Activated naive CD4-positive, alpha-beta T cell treated with anti-CD3 and anti-CD28 coated beads, Interleukin-2, amount 10 ng/mL, durations not matched to agents 7 days and 5 days (primary cell): ENCODE measurements around the gene GPR35.

Experiments used
- CTCF ChIA-PET: fragments of 350-600 bp; sonication (Branson Sonifier 250); formaldehyde crosslinking; loops from one replicate; lab custom pipeline; 2021; ENCODE audit warnings: antibody characterized with exemption; lab: Charles Lee
- DNase-seq: peaks from one replicate; pipeline ENCODE4 v3.0.0-alpha.2; 2020
- H3K27ac Mint-ChIP-seq: one replicate; pipeline ENCODE4 v1.8.0; 2021; ENCODE audit warnings: mild to moderate bottlenecking, moderate library complexity, mixed read lengths
- H3K27me3 Mint-ChIP-seq: one replicate; pipeline ENCODE4 v1.8.0; 2021; ENCODE audit warnings: mild to moderate bottlenecking, mixed read lengths
- H3K36me3 Mint-ChIP-seq: one replicate; pipeline ENCODE4 v1.8.0; 2021; ENCODE audit warnings: mixed read lengths
- H3K4me1 Mint-ChIP-seq: one replicate; pipeline ENCODE4 v1.8.0; 2021; ENCODE audit warnings: mixed read lengths
- H3K4me3 Mint-ChIP-seq: one replicate; pipeline ENCODE4 v1.8.0; 2021; ENCODE audit warnings: mild to moderate bottlenecking, moderate library complexity, mixed read lengths
- H3K9me3 Mint-ChIP-seq: one replicate; pipeline ENCODE4 v1.8.0; 2021; ENCODE audit warnings: mixed read lengths

GPR35 gene

DNA sequence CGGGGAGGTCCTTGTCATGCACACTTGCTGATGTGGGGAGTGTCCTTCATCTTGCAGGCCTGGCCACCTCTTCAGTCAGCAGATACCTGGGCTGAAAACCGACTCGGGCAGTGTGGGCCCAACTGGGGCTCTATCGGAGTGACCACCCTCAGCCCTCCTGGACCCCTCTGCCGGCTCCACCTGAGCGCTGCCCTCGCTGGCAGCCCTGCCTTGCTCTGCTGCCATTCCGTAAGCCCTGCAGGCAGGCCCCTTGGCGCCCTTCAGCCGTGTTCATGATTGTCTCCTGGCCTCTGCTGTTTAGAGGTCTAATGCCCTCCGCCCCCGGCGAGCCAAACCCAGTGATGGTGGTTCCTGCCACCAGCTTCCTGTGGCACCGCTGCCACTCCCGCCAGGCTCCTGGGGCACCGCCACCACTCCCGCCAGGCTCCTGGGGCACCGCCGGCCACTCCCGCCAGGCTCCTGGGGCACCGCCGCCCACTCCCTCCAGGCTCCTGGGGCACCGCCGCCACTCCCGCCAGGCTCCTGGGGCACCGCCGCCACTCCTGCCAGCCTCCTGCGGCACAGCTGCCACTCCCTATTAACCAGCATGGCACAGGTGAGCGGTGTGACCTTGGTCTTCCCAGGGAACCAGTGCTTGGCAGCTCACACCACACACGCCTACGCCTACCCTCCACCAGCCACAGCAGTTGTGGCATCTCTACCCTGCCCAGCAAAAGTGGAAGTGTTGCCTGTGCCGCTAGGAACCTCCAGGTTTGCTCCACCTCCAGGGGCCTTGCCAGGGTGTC is 22.8 kb upstream of the GPR35 start:
- H3K4me3 Mint-ChIP-seq, result no peak overlapping the region
- CTCF ChIA-PET, result interaction anchor here (1.0 kb wide), 1 partner anchor 14 kb away, joined by 4 read pairs; no protein-coding TSS in a partner anchor

DNA sequence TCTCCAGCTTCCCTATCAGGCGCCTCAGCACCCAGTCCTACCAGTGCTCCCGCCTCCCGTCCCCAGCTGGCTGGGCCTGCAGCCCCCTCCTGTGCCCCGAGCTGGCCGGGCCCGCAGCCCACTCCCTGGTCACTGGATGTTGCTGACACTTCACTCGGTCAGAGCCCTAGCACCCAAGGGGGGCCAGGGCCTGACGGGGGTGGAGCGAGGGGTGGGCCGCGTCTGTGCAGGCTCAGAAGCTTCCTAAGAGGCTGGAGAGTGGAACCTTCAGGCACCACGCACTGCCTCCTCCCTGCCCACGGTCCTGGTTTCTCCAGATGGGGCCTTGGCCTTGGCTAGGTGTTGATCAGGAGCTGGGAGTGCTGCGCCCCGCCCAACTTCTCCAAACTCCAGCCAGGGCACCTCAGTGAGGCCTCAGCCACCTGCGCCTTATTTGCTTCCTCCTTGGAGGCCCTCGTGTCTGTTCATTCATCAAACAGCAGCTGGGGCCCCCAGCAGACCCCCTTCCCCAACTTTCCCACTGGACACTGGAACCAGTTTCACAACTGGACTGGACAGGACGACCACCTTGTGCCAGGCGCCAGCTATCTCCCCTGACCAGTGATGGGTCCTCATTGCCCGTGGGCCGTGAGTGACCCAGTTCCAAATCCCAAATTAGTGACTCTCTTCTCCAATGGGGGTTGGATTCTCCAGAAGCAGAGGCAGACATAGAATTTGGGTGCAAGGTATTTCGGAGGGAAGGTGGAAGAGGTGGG is 22.0 kb upstream of the GPR35 start:
- peaks cover 2% of the 10 kb centered on the region for H3K36me3 Mint-ChIP-seq

More for the DNA sequence above, 22.8 kb upstream of the GPR35 start:
- Mint-ChIP-seq H3K36me3 (peaks cover 2% of the 10 kb centered on the region), H3K4me1 (no peaks in the 10 kb centered on the region), H3K9me3 (no peaks in the 10 kb centered on the region), H3K27me3 (no peaks in the 10 kb centered on the region), H3K27ac (no peak overlapping the region)
- peak; percentile 18 for DNase-seq

DNA sequence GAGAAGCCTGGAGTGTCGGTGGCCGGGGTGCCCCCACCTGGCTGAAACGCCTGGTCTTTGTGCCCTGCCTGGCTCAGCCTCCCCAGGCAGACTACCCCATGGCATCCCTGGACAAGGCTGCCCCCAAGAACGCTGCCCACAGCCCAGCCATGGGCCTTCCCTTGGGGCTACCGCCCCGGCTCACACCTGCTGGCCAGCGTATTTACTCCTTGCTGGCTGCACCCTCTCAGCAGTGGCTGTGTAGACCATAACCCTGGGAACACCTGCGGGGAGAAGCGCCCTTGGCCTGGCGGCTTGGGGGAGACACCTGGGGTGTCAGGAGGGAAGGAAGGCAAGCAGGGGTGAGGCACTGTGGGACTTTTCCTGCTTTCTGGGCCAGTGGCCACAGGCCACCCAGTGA is 21.4 kb upstream of the GPR35 start:
- Mint-ChIP-seq H3K27ac (no peak overlapping the region), H3K36me3 (peaks cover 2% of the 10 kb centered on the region), H3K4me3 (no peak overlapping the region), H3K27me3 (no peaks in the 10 kb centered on the region), H3K4me1 (no peaks in the 10 kb centered on the region), H3K9me3 (no peaks in the 10 kb centered on the region)
- DNase-seq, result peak; percentile 12
- CTCF ChIA-PET, result interaction anchor here (1.0 to 1.6 kb wide), 3 partner anchors 16 to 38 kb away, joined by 3 to 4 read pairs (median 3); no protein-coding TSS in a partner anchor

More for the DNA sequence above, 22.0 kb upstream of the GPR35 start:
- CTCF ChIA-PET, result interaction anchor here (1.0 to 1.6 kb wide), 2 partner anchors 15 to 38 kb away, joined by 3 to 4 read pairs; no protein-coding TSS in a partner anchor
- H3K9me3 Mint-ChIP-seq, result no peaks in the 10 kb centered on the region
- H3K4me1 Mint-ChIP-seq, result no peaks in the 10 kb centered on the region
- DNase-seq, result peak; percentile 14
- H3K27ac Mint-ChIP-seq, result no peak overlapping the region
- no peak overlapping the region for H3K4me3 Mint-ChIP-seq
- H3K27me3 Mint-ChIP-seq, result no peaks in the 10 kb centered on the region

DNA sequence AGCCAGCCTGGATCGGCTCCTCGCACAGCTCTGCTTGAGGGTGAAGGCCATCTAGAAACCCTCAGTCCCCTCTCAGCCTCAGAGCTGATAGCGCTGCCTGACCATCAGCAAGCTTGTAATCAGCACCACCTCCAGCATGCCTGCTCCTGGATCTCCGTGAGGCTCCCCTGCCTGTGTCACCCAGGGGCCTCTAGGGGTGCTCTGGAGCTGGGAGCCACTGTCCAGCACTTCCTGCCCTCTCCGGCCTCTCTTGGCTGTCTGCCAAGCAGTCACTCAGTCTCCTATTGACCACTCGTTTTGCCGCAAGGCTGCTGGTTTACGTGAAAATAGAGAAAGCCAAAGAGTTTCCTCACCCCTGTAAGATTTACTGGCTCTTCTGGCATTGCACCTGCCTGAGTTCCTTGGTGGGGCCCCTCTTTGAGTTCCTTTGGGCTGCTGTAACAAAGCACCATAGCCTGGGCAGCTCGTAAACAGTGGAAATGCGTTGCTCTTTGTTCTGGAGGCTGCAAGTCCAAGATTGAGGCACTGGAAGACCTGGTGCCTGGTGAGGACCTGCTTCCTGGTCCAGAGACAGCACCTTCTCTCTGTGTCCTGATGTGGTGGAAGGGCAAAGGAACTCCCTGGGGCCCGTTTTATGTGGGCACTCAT is 20.9 kb upstream of the GPR35 start:
- Mint-ChIP-seq H3K4me3 (no peak overlapping the region), H3K27ac (no peak overlapping the region), H3K9me3 (no peaks in the 10 kb centered on the region), H3K27me3 (no peaks in the 10 kb centered on the region), H3K36me3 (peaks cover 2% of the 10 kb centered on the region), H3K4me1 (no peaks in the 10 kb centered on the region)
- CTCF ChIA-PET, result interaction anchor here (1.0 to 1.6 kb wide), 2 partner anchors 17 to 39 kb away, joined by 3 read pairs; no protein-coding TSS in a partner anchor
- peak; percentile 18 for DNase-seq

DNA sequence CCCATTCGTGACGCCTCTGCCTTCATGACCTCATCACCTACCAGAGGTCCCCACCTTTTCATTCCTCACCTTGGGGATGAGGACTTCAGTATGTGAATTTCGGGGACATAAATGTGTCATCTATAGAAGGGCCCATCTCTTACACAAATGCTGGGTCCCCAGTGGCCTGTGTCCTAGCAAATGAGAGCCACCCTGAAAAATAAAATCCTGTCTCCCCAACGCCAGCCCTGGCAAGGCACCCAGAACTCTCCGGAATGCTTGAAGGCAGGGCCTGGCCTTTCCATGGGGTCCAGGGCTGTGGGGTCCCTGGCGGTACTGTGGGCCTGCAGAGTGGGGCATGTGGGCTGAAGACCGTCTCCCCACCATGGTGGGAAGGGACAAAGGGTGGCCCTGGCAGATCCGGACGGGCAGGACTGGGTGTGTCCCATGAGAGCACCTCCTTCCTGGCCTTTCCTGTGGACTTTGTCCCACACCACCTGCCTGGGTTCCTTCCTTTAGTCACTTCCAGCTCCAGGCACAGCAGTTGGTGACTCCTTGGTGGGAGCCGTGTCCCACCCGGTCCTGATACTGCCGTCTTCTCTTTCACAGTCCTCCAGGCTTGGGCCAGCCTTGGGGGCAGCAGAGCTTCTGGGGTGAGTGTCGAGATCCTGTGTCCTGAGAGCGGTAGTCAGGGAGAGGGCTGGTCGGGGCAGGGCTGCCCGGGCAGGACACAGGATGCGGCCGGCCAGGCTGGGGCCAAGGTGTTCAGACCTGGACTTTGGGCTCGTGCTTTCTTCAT is 20.2 kb upstream of the GPR35 start:
- H3K27me3 Mint-ChIP-seq, result no peaks in the 10 kb centered on the region
- no peaks in the 10 kb centered on the region for H3K9me3 Mint-ChIP-seq
- no peak overlapping the region for H3K4me3 Mint-ChIP-seq
- DNase-seq, result no peak
- no peak overlapping the region for H3K27ac Mint-ChIP-seq
- CTCF ChIA-PET, result interaction anchor here (1.3 to 1.4 kb wide), 2 partner anchors 18 to 40 kb away, joined by 3 to 5 read pairs; partner anchors contain the start of gene CAPN10
- no peaks in the 10 kb centered on the region for H3K36me3 Mint-ChIP-seq
- no peaks in the 10 kb centered on the region for H3K4me1 Mint-ChIP-seq

DNA sequence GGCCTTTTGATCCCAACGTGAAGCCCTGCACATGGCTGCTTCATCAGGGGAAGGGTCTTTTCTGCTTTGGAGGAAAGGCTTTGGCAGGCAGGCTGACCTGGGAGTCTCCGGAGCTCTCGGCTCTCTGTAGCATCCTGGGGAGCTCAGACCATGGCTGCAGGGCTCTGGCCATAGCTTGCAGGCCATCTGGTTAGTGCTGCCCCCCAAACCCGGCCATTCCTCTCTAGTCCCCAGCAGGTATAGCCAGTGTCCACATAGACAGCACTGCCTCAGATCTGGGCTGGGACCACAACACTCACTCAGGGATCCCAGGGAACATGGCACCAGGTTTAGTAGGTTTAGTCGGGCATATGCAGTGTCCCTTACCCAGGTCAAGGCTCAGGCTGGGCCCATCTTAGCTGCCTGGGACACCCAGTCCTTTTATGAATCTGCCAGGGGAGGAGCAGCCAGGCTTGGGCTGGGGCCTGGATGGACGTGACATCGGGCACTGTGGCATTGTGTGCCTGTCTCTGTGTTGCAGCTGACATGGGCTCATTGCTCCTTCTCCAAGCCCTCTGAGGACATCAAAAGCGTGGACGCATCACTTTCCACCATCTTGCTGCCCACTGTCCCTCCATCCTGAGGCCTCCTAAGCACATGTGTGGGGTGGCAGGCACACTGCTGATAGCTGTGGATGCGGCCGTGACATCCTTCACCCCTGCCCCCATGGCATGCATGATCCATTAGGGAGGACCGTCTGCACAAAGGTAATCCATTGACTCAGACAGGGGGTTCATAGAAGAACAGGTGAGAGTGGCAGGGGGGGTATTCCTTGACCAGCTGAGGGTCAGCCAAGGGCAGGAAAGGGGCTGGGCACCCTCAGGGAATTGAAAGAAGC is 19.2 kb upstream of the GPR35 start:
- H3K4me3 Mint-ChIP-seq, result no peak overlapping the region
- CTCF ChIA-PET, result interaction anchor here (1.3 to 1.4 kb wide), 2 partner anchors 19 to 41 kb away, joined by 3 to 5 read pairs; partner anchors contain the start of gene CAPN10
- no peaks in the 10 kb centered on the region for H3K4me1 Mint-ChIP-seq
- no peaks in the 10 kb centered on the region for H3K9me3 Mint-ChIP-seq
- H3K27me3 Mint-ChIP-seq, result no peaks in the 10 kb centered on the region
- H3K27ac Mint-ChIP-seq, result no peak overlapping the region
- peak; percentile 16 for DNase-seq
- no peaks in the 10 kb centered on the region for H3K36me3 Mint-ChIP-seq

DNA sequence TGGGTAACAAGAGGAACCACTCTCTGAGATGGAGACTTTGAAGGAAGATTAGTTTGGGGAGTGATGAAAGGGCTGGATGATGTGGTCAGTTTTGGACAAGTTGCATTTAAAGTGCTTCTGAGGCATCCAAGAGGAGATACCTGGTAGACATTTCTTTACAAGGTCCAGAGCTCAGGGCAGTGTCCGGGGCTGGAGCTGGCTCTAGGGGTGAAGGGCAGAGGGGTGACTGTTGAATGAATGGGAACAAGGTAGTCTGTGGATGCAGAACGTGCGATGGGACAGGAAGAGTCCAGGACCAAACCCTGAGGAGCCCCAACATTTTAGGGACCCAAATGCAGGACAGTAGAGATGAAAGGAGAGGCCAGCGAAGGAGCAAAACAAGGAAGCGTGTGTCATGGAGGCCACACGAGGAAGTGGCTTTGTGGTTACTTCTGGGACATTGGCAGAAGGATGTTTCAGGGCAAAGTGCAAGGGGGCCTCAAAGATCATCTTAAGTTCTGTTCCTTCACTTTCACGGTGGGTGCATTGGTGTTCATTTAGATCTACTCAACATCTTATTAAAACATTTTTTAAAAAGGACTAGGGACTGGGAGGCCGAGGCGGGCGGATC is 13.6 kb upstream of the GPR35 start:
- peaks cover 1% of the 10 kb centered on the region for H3K36me3 Mint-ChIP-seq
- CTCF ChIA-PET, result interaction anchor here (1.1 kb wide), 1 partner anchor 108 kb away, joined by 3 read pairs; no protein-coding TSS in a partner anchor
- H3K27me3 Mint-ChIP-seq, result no peaks in the 10 kb centered on the region
- peak overlapping the region; percentile 16 for H3K4me3 Mint-ChIP-seq
- no peaks in the 10 kb centered on the region for H3K4me1 Mint-ChIP-seq
- peaks cover 3% of the 10 kb centered on the region for H3K9me3 Mint-ChIP-seq
- peak overlapping the region; percentile 50 for H3K27ac Mint-ChIP-seq
- peak; percentile 44 for DNase-seq

DNA sequence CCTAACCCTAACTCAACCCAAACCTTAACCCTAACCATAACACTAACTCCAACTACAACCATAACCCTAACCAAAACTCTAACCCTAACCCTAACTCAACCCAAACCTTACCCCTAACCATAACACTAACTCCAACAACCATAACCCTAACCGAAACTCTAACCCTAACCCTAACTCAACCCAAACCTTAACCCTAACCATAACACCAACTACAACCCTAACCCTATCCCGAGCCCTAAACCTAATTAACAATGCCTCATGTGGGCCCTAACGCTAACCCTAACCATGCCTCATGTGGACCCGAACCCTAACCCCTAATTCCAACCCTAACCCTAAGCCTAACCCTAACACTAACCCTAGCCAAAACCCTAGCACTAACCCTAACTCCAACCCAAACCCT is 11.5 kb upstream of the GPR35 start:
- Mint-ChIP-seq H3K9me3 (peaks cover 8% of the 10 kb centered on the region), H3K27me3 (no peaks in the 10 kb centered on the region), H3K4me3 (no peak overlapping the region), H3K27ac (no peak overlapping the region), H3K36me3 (peaks cover 8% of the 10 kb centered on the region), H3K4me1 (peaks cover 2% of the 10 kb centered on the region)
- CTCF ChIA-PET, result no interaction called here
- DNase-seq, result no peak

DNA sequence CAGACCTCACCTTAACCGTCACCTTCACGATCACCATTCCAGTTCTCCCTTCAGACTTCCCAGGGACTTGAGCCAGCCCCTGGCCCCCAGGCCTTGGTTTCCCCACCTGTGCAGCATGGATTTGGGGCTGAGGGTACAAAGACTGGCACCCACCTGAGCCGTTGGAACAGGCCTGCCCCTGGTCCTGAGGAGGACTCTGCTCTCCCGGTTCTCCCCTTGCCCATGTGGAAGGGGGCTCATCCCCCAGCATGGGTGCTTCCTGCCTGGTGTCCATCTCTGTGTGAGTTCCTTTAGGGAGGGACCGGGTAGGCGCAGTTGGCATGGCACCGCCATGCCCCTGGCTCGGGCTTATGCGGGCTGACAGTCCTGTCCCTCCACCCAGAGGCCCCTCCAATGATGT is 10.9 kb upstream of the GPR35 start:
- DNase-seq, result no peak
- no peak overlapping the region for H3K4me3 Mint-ChIP-seq
- peaks cover 8% of the 10 kb centered on the region for H3K9me3 Mint-ChIP-seq
- no peaks in the 10 kb centered on the region for H3K27me3 Mint-ChIP-seq
- no peak overlapping the region for H3K27ac Mint-ChIP-seq
- peaks cover 4% of the 10 kb centered on the region for H3K4me1 Mint-ChIP-seq
- CTCF ChIA-PET, result no interaction called here
- H3K36me3 Mint-ChIP-seq, result peaks cover 11% of the 10 kb centered on the region

DNA sequence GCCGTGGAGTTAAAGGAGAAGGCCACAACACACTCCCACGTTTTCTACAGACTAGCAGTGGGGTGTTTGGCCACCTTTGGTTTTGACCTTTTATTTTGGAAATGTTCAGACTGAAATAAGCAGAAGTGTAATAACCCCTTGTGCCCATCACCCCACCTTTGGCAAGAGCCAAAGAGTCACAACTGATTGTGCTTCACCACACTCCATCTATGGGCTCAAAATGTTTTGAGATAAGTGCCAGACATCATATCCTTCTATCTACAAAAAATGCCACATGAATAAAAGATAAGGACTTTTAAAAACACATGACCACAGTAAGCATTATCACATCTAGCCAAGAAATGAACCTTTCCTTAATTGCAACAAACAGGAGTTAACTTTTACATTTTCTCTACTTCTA is 9.9 kb upstream of the GPR35 start:
- Mint-ChIP-seq H3K9me3 (peaks cover 8% of the 10 kb centered on the region), H3K27me3 (peaks cover 4% of the 10 kb centered on the region), H3K36me3 (peaks cover 11% of the 10 kb centered on the region), H3K27ac (no peak overlapping the region), H3K4me3 (no peak overlapping the region), H3K4me1 (peaks cover 8% of the 10 kb centered on the region)
- DNase-seq, result peak; percentile 4
- CTCF ChIA-PET, result no interaction called here

DNA sequence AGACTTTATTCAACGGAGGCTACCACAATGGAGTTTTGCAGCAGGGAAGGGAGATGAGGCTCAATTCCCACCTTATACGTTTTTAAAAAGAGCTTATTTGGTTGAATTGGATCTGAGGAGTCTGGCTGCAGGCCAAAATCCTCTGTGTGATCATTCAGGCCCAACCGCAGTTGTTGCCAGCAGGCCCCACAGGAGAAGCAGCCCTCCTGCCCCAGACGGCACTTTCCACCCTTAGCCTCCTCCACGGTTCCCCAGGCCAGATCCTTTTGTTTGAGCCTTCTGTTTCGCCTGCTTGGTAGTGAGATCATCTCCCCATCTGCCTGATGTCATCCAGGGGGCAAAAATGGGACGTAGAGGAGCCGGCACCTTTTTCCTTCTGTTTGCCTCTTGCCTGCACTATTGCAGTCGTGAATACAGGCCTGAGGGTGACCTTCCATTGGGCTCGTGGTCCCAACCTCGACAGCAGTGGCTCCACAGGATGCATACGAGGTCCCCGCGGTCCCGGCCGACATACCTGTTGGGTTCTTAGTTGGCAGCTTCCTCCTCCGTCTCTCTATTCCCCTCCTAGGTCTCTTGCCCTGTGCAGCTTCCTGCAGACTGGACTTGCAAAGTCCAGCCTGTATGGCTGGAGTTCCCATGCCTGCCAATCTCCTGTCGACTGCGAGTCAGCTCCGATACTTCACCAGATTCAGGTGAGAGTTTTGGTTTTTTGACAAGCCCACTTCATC is 9.3 kb upstream of the GPR35 start:
- Mint-ChIP-seq H3K27ac (no peak overlapping the region), H3K36me3 (peaks cover 11% of the 10 kb centered on the region), H3K4me1 (peaks cover 13% of the 10 kb centered on the region), H3K27me3 (peaks cover 4% of the 10 kb centered on the region), H3K4me3 (no peak overlapping the region), H3K9me3 (peaks cover 8% of the 10 kb centered on the region)
- DNase-seq, result peak; percentile 5
- CTCF ChIA-PET, result interaction anchor here (1.0 to 1.2 kb wide), 3 partner anchors 8 to 20 kb away, joined by 4 read pairs; partner anchors contain the start of gene GPR35
